Breast epithelium (tissue), 3 donors: ENCODE data around the gene SCTR.

Source experiments
- CTCF ChIP-seq, 3 donors: fragments of 450-650 bp; IDR thresholded peaks; one replicate each; pipeline ENCODE4 v1.5.1; 2016 to 2017; ENCODE audit warnings: antibody characterized with exemption in 3 of 3, mild to moderate bottlenecking in 3 of 3, moderate library complexity in 3 of 3
- POLR2A ChIP-seq: fragments of 450-650 bp; IDR thresholded peaks from one replicate; pipeline ENCODE4 v1.6.1; 2016; ENCODE audit warnings: antibody characterized with exemption, mild to moderate bottlenecking, moderate library complexity

GRCh38 chr2:119550856-119551255, 26.6 kb upstream of the SCTR start:
- TF ChIP-seq POLR2A (no peak), CTCF (IDR thresholded peaks at IDR 0.05) (no peak)
